GM12878 (cell line): ENCODE results near the gene PMIS2.

Source experiments
- ESRRA ChIP-seq: IDR thresholded peaks from 2 replicates; pipeline ENCODE4 v1.6.1; 2012; ENCODE audit warnings: mild to moderate bottlenecking, low read length, improper control_type of control experiment
- POLR2AphosphoS5 ChIP-seq: IDR thresholded peaks from 2 replicates; pipeline ENCODE4 v1.6.1; 2011; ENCODE audit warnings: mild to moderate bottlenecking, low read length, inconsistent platforms
- RAD21 ChIP-seq: IDR thresholded peaks from 2 replicates; pipeline ENCODE4 v1.6.1; 2011; ENCODE audit warnings: mild to moderate bottlenecking, low read depth, low read length, moderate library complexity; ENCODE audit not compliant: insufficient read depth
- TARDBP ChIP-seq: IDR thresholded peaks from 2 replicates; pipeline ENCODE4 v1.6.1; 2016; ENCODE audit warnings: borderline replicate concordance
- TBL1XR1 ChIP-seq: IDR thresholded peaks from 2 replicates; pipeline ENCODE4 v1.6.1; 2012; ENCODE audit warnings: low read depth, low read length, improper control_type of control experiment
- TCF3 ChIP-seq: IDR thresholded peaks from 2 replicates; pipeline ENCODE4 v1.6.1; 2012; ENCODE audit warnings: low read depth, mild to moderate bottlenecking, low read length, borderline replicate concordance; ENCODE audit not compliant: insufficient read depth
- ZBED1 ChIP-seq: IDR thresholded peaks from 2 replicates; pipeline ENCODE4 v1.6.1; 2016; ENCODE audit warnings: borderline replicate concordance
- TF ChIP-seq, protein P1 (sequence below): IDR thresholded peaks from 2 replicates; pipeline ENCODE4 v1.6.1; 2012; ENCODE audit warnings: low read depth, low read length, improper control_type of control experiment
- TF ChIP-seq, protein P2 (sequence below): IDR thresholded peaks from 2 replicates; pipeline ENCODE4 v1.6.1; 2012; ENCODE audit warnings: low read depth, low read length, improper control_type of control experiment
- TF ChIP-seq, protein P3 (sequence below), 3 experiments: IDR thresholded peaks in 2 of 3; conservative IDR thresholded peaks in 1 of 3; 2 replicates each; pipeline ENCODE4 v1.5.1; 2011; ENCODE audit warnings: low read depth in 3 of 3, low read length in 3 of 3, mild to moderate bottlenecking in 3 of 3, control low read depth in 2 of 3, moderate library complexity in 2 of 3, inconsistent platforms in 1 of 3, mixed read lengths in 1 of 3; ENCODE audit not compliant: control insufficient read depth in 2 of 3, insufficient read depth in 1 of 3; ENCODE audit errors: extremely low read depth in 1 of 3

DNA sequence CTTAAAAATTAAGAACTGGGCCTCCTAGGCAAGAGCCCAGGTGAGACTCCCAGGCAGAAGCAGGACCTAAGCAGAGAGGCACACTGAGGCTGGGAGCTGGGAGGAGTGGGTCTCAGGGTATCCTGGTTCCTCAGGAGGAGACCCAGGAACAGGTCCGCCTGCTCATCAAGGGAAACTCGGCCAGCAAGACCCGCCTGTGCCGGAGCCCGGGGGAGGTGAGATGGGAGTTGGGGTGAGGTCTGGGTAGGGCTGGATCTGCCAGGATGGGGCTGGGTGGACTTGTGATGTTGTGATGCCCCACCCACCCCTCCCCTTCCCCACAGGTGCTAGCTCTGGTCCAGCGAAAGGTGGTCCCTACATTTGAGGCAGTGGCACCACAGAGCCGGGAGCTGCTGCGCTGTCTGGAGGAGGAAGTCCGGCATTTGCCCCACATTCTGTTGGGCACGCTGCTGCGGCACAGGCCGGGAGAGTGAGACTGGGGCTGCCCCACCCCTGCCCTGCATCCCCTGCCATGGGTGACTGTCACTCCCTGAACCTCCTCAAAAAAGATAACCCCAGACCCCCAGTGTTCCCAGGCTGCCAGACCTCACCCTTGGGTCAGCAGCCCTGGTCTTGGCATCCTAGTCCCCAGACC is 33.4 kb downstream of the PMIS2 start:
- TF ChIP-seq TBL1XR1, result no peak
- no peak for TF ChIP-seq RAD21
- TF ChIP-seq, protein P1, sequence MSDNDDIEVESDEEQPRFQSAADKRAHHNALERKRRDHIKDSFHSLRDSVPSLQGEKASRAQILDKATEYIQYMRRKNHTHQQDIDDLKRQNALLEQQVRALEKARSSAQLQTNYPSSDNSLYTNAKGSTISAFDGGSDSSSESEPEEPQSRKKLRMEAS, result no peak
- no peak for TF ChIP-seq TARDBP
- TF ChIP-seq ZBED1, result no peak
- TF ChIP-seq, protein P2, sequence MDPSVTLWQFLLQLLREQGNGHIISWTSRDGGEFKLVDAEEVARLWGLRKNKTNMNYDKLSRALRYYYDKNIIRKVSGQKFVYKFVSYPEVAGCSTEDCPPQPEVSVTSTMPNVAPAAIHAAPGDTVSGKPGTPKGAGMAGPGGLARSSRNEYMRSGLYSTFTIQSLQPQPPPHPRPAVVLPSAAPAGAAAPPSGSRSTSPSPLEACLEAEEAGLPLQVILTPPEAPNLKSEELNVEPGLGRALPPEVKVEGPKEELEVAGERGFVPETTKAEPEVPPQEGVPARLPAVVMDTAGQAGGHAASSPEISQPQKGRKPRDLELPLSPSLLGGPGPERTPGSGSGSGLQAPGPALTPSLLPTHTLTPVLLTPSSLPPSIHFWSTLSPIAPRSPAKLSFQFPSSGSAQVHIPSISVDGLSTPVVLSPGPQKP, result no peak
- TF ChIP-seq, protein P3, sequence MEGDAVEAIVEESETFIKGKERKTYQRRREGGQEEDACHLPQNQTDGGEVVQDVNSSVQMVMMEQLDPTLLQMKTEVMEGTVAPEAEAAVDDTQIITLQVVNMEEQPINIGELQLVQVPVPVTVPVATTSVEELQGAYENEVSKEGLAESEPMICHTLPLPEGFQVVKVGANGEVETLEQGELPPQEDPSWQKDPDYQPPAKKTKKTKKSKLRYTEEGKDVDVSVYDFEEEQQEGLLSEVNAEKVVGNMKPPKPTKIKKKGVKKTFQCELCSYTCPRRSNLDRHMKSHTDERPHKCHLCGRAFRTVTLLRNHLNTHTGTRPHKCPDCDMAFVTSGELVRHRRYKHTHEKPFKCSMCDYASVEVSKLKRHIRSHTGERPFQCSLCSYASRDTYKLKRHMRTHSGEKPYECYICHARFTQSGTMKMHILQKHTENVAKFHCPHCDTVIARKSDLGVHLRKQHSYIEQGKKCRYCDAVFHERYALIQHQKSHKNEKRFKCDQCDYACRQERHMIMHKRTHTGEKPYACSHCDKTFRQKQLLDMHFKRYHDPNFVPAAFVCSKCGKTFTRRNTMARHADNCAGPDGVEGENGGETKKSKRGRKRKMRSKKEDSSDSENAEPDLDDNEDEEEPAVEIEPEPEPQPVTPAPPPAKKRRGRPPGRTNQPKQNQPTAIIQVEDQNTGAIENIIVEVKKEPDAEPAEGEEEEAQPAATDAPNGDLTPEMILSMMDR (IDR thresholded peaks at IDR 0.05 in 2 of 3, conservative IDR thresholded peaks at IDR 0.05 in 1 of 3; ENCODE audit: control insufficient read depth in 2 of 3, extremely low read depth in 1 of 3, insufficient read depth in 1 of 3, low read depth in 3 of 3, low read length in 3 of 3), result no peak
- TF ChIP-seq POLR2AphosphoS5, result no peak
- TF ChIP-seq TCF3, result no peak
- TF ChIP-seq ESRRA, result no peak
